ENCODE data around the gene NF1.

- TF ChIP-seq CTCF (IDR thresholded peaks at IDR 0.05; ENCODE audit: low read length) (no peak), EZH2 (IDR thresholded peaks at IDR 0.05; ENCODE audit: borderline replicate concordance, low read length) (no peak)
These were observed 7.2 kb downstream of the NF1 start for GRCh38 chr17:31101943-31102342.
